ENCODE data around the gene RASA1.

GRCh38 chr5:87421307-87421706, 153.6 kb downstream of the RASA1 start:
- TF ChIP-seq CTCF (IDR thresholded peaks at IDR 0.05): no peak
- TF ChIP-seq POLR2A (IDR thresholded peaks at IDR 0.05): no peak
